ENCODE results near the gene MLXIP. TPM values are rescaled to one million over a fixed set of nuclear protein-coding genes. Genes with fewer than 3 reads are reported as not detected.
A peak's percentile ranks its signal among the peaks of the same experiment; 100 is the strongest.

Gene MLXIP
- total RNA-seq, 1 donor from 2014 or later: 48.7 TPM

DNA sequence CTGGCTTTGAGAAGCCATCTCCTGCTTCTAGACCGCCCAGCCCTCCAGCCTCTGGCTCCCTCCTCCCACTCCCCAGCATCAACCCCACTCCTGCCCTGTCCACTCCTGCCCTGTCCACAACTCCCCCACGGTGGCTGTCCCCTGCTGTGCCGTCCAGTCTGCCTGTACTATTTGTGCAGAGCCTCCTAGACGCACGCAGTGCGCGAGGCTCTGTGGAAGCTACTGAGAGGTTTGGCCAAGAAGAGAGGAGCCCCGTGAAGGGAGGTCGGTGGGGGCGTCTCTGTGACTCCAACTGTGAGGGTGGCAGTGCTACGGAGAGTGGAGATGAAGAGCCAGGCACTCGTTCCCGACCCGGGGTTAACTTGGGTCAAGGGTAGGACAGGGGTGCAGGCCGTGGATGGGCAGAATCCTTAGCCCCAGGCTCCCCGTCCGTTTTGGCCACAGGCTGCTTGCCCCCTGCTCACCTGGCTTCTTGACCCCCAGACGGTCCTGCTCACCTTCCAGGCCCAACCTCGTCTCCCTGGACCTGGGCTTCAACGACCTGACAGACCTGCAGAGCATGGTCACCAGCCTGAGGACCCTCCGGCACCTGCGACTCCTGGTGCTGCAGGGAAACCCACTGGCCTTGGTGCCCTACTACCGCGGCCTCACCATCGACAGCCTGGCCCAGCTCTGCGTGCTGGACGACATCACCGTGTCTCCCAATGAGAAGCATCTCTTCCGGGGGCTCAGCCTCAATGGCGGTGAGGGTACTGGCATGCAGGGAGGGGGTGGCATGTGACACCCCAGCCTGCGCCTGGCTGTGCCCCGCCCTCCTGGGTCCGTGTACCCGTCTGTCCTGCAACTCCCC, 111.3 kb downstream of the MLXIP start:
- Mint-ChIP-seq H3K27ac (no peak overlapping the region), H3K4me1 (ENCODE audit: low read depth) (no peaks in the 10 kb centered on the region), H3K27me3 (peaks cover 5% of the 10 kb centered on the region), H3K9me3 (ENCODE audit: low read depth) (no peaks in the 10 kb centered on the region), H3K36me3 (ENCODE audit: insufficient read depth) (no peaks in the 10 kb centered on the region), H3K4me3 (ENCODE audit: low read depth) (no peak overlapping the region)
- TF ChIP-seq, protein P1, sequence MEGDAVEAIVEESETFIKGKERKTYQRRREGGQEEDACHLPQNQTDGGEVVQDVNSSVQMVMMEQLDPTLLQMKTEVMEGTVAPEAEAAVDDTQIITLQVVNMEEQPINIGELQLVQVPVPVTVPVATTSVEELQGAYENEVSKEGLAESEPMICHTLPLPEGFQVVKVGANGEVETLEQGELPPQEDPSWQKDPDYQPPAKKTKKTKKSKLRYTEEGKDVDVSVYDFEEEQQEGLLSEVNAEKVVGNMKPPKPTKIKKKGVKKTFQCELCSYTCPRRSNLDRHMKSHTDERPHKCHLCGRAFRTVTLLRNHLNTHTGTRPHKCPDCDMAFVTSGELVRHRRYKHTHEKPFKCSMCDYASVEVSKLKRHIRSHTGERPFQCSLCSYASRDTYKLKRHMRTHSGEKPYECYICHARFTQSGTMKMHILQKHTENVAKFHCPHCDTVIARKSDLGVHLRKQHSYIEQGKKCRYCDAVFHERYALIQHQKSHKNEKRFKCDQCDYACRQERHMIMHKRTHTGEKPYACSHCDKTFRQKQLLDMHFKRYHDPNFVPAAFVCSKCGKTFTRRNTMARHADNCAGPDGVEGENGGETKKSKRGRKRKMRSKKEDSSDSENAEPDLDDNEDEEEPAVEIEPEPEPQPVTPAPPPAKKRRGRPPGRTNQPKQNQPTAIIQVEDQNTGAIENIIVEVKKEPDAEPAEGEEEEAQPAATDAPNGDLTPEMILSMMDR (IDR thresholded peaks at IDR 0.05; ENCODE audit: unreplicated experiment): no peak
- no peak for DNase-seq (ENCODE audit: low spot score, unreplicated experiment)

DNA sequence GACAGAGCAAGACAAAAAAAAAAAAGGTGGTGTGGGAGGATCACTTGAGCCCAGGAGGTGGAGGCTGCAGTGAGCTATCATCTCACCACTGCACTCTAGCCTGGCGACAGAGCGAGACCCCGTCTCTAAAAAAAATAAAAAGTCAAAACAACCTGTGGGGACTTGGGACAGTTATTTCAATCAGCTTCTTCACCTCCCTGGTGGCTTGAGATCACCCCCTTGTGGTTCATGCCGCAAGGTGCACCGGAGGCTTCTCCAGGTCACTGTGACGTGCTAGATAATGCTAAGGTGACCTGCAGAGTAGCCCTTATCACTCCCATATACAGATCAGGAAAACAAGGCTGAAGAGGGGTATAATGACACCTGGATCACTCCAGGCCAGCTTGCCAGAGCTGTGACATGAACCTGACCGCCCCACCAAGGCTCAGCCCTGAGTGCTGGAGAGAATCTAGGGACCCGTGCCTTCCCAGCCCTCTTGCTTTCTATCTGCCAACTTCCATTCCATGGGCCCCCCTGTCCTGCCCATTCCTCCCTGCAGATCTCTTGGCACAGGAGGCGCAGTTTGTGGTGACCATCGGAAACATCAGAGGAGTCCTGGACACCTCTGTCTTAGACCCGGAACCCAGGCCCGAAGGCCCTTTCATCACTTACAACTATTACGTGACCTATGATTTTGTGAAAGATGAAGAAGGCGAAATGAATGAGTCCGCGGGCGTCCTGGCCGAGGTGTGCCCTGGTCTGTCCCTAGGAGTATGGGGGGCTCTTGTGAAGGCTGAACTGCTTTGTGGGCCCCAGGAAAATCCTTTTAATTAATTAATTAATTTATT, 112.5 kb downstream of the MLXIP start:
- DNase-seq (ENCODE audit: low spot score, unreplicated experiment): peak; percentile 66
- Mint-ChIP-seq H3K36me3 (ENCODE audit: insufficient read depth) (no peaks in the 10 kb centered on the region), H3K4me3 (ENCODE audit: low read depth) (no peak overlapping the region), H3K27ac (no peak overlapping the region), H3K9me3 (ENCODE audit: low read depth) (no peaks in the 10 kb centered on the region), H3K27me3 (peaks cover 3% of the 10 kb centered on the region), H3K4me1 (ENCODE audit: low read depth) (no peaks in the 10 kb centered on the region)
- TF ChIP-seq, protein P1 (IDR thresholded peaks at IDR 0.05; ENCODE audit: unreplicated experiment): peak; percentile 83

DNA sequence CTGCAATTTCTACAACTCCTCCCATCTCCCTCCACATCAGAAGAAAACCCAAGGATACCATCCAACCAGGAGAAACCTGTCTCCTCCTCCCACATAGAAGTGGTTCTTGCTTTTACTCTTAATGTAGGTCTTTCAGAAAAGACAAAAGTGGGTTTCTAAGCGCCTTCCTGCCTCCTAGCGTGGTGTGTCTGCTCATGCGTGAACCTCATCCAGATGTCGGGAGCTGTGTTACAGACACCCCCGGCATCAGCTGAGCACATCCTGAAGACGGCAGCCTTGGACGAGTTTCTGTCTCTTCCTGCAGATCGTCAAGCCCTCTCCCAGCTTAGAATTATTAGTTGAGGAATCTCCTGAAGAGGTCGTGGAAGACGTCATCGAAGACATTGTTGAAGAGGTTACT, 113.9 kb downstream of the MLXIP start:
- Mint-ChIP-seq H3K4me3 (ENCODE audit: low read depth) (no peak overlapping the region), H3K27ac (no peak overlapping the region), H3K36me3 (ENCODE audit: insufficient read depth) (no peaks in the 10 kb centered on the region), H3K27me3 (peaks cover 5% of the 10 kb centered on the region), H3K4me1 (ENCODE audit: low read depth) (no peaks in the 10 kb centered on the region), H3K9me3 (ENCODE audit: low read depth) (no peaks in the 10 kb centered on the region)
- TF ChIP-seq, protein P1 (IDR thresholded peaks at IDR 0.05; ENCODE audit: unreplicated experiment): no peak
- DNase-seq (ENCODE audit: low spot score, unreplicated experiment): no peak

DNA sequence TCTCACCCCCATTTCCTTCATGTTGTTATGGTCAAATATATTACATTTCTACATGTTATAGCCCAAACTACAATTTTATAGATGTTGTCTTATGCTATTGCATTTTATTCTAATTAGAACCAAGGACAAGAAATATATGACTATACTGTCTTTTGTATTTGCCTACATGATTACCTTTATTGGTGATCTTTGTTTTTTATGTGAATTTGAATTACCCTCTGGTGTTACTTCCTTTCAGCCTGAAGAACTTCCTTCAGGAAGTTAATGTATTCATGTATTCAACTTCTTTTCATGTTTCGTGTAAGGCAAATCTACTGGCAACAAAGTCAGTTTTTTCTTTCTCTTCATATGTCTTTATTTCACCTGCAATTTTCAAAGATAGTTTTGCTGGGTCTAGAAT, 116.2 kb downstream of the MLXIP start:
- Mint-ChIP-seq H3K36me3 (ENCODE audit: insufficient read depth) (no peaks in the 10 kb centered on the region), H3K27me3 (peaks cover 16% of the 10 kb centered on the region), H3K9me3 (ENCODE audit: low read depth) (no peaks in the 10 kb centered on the region), H3K27ac (no peak overlapping the region), H3K4me3 (ENCODE audit: low read depth) (no peak overlapping the region), H3K4me1 (ENCODE audit: low read depth) (no peaks in the 10 kb centered on the region)
- TF ChIP-seq, protein P1 (IDR thresholded peaks at IDR 0.05; ENCODE audit: unreplicated experiment): no peak
- DNase-seq (ENCODE audit: low spot score, unreplicated experiment): no peak

DNA sequence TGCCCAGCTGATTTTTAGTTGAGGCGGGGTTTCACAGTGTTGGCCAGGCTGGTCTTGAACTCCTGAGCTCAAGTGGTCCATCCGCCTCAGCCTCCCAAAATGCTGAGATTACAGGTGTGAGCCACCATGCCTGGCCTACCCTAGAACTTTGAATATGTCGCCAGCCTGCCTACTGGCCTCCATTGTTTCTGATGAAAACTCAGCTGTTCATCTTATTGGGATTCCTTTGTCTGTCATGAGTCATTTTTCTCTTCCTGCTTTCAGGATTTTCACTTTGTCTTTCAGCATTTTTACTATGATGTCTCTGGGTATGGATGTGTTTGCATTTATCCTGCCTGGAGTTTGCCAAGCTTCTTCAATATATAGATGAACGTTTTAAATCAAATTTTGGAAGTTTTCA, 116.8 kb downstream of the MLXIP start:
- H3K27ac Mint-ChIP-seq: no peak overlapping the region

More for the DNA sequence above, 116.8 kb downstream of the MLXIP start:
- H3K4me3 Mint-ChIP-seq (ENCODE audit: low read depth): no peak overlapping the region
- no peaks in the 10 kb centered on the region for H3K4me1 Mint-ChIP-seq (ENCODE audit: low read depth)
- H3K27me3 Mint-ChIP-seq: peaks cover 22% of the 10 kb centered on the region
- TF ChIP-seq, protein P1 (IDR thresholded peaks at IDR 0.05; ENCODE audit: unreplicated experiment): no peak
- H3K9me3 Mint-ChIP-seq (ENCODE audit: low read depth): no peaks in the 10 kb centered on the region
- no peaks in the 10 kb centered on the region for H3K36me3 Mint-ChIP-seq (ENCODE audit: insufficient read depth)
- DNase-seq (ENCODE audit: low spot score, unreplicated experiment): no peak
